ENCODE data around the gene INTS2.
"Not testable (repeated sequence)": the region's sequence is repeated elsewhere in the genome, so short reads cannot be mapped to it uniquely, and the experiment has no call there.

INTS2 gene

DNA sequence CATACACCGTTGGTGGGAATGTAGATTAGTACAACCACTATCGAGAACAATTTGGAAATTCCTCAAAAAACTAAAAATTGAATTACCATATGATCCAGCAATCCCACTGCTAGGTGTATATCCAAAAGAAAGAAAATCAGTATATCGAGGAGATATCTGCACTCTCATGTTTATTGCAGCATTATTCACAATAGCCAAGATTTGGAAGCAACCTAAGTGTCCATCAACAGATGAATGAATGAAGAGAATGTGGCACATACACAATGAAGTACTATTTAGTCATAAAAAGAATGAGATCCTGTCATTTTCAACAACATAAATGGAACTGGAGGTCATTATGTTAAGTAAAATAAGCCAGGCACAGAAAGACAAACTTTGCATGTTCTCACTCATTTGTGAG lies 108.5 kb downstream of the INTS2 start:
- not testable (repeated sequence) for DNase-seq (ENCODE audit: low spot score)

- no peak for DNase-seq (ENCODE audit: low spot score)
These were observed 109.6 kb downstream of the INTS2 start for GRCh38 chr17:61818225-61818624.

GRCh38 chr17:61817452-61817851 lies 110.3 kb downstream of the INTS2 start:
- no peak for DNase-seq (ENCODE audit: low spot score)

GRCh38 chr17:61816538-61816937 lies 111.2 kb downstream of the INTS2 start:
- DNase-seq (ENCODE audit: low spot score), result no peak

GRCh38 chr17:61815863-61816503 lies 111.8 kb downstream of the INTS2 start:
- no peak for DNase-seq (ENCODE audit: low spot score)

Measured in hematopoietic multipotent progenitor cell treated with erythropoietin and hydrocortisone succinate and interleukin-3 and kit ligand, for 17 days (in vitro differentiated cells).